Transverse colon (tissue), 4 donors: ENCODE results near the gene RNASEL. TPM values are rescaled to one million over a fixed set of nuclear protein-coding genes. Genes with fewer than 3 reads are reported as not detected.

ENCODE experiments used
- DNase-seq: peaks from one replicate; pipeline ENCODE4 v3.0.0-alpha.2; 2019
- H3K27ac ChIP-seq, 4 donors: fragments of 200-600 bp; sonication (generic); 2 replicates each; pipeline ENCODE4 v1.5.1; 2016 to 2018; ENCODE audit warnings: inconsistent platforms in 4 of 4
- H3K27me3 ChIP-seq: fragments of 200-600 bp; sonication (generic); 2 replicates; pipeline ENCODE4 v1.5.1; 2017; ENCODE audit warnings: inconsistent platforms
- H3K36me3 ChIP-seq, 4 donors: fragments of 200-600 bp; sonication (generic); 2 replicates each; pipeline ENCODE4 v1.5.1; 2017 to 2019; ENCODE audit warnings: inconsistent platforms in 4 of 4
- H3K4me1 ChIP-seq, 4 donors: fragments of 200-600 bp; sonication (generic); 2 replicates each; pipeline ENCODE4 v1.5.1; 2017 to 2020; ENCODE audit warnings: inconsistent platforms in 4 of 4
- H3K4me3 ChIP-seq, 4 donors: fragments of 200-600 bp; sonication (generic); 1 replicate in 1 of 4; 2 replicates in 3 of 4; pipeline versions ENCODE4 v1.5.1 to v1.6.1; 2017 to 2019; ENCODE audit warnings: inconsistent platforms in 4 of 4
- H3K9me3 ChIP-seq, 2 donors: fragments of 200-600 bp; sonication (generic); 2 replicates each; pipeline ENCODE4 v1.5.1; 2017 to 2019; ENCODE audit warnings: inconsistent platforms in 2 of 2
- EP300 ChIP-seq: sonication (generic); formaldehyde crosslinking; IDR thresholded peaks from one replicate; pipeline ENCODE4 v1.6.1; 2017; ENCODE audit warnings: antibody characterized with exemption, low read depth
- POLR2A ChIP-seq: fragments of 450-650 bp; IDR thresholded peaks from one replicate; pipeline ENCODE4 v1.6.1; 2016; ENCODE audit warnings: antibody characterized with exemption, mild to moderate bottlenecking, moderate library complexity
- POLR2AphosphoS5 ChIP-seq, 3 donors: sonication (generic); formaldehyde crosslinking; IDR thresholded peaks; one replicate each; pipeline ENCODE4 v1.6.1; 2016; ENCODE audit warnings: antibody characterized with exemption in 3 of 3
- WGBS, 2 donors: methylation state at CpG; one replicate each; pipeline ENCODE4 v1.1.5; 2018; ENCODE audit warnings: low coverage in 1 of 2; 5-methylcytosine and 5-hydroxymethylcytosine counted together
- in situ Hi-C, 4 donors: fragments of 200-750 bp; cut with MboI; loops; one replicate each; pipeline versions ENCODE4 v1.15.0 to v1.15.1; 2017; ENCODE audit warnings: low sequenced_read_pairs in 3 of 4, low pct_ligation_motif_present in 1 of 4, low pct_unique_long_range_greater_than_20kb in 1 of 4
- intact Hi-C: fragments of 100-400 bp; cut with DNase I; formaldehyde crosslinking; loops from one replicate; pipeline ENCODE4 v1.15.1; 2023; ENCODE audit warnings: low total_unique reads
- total RNA-seq, 4 donors: library from RNA; depleted of rRNA; stranded (reverse); fragments of >200 nt; gene quantifications; one replicate each; pipeline ENCODE4 v1.1.0, GENCODE V29; 2016
- TF ChIP-seq, protein P1 (sequence below), 5 experiments: fragments of 200-600 bp in 3 of 5; fragments of 450-650 bp in 2 of 5; sonication (generic) in 3 of 5; IDR thresholded peaks; 1 replicate in 2 of 5; 2 replicates in 3 of 5; pipeline ENCODE4 v1.5.1; 2016 to 2017; ENCODE audit warnings: antibody characterized with exemption in 5 of 5, inconsistent platforms in 3 of 5, mild to moderate bottlenecking in 2 of 5, moderate library complexity in 1 of 5

The RNASEL gene
- total RNA-seq, 4 donors from 2014 or later, result 9.0 to 19.9 (median 15.4) TPM

GRCh38 chr1:182602935-182603645, 14.0 kb upstream of the RNASEL start:
- in situ Hi-C loops (loop anchor here in 2 of 4 donors (5.0 kb wide), 1 partner anchor 184 kb away; the partner anchor contains the start of gene NPL (in 2 of the 2)), intact Hi-C loops (loop anchor here (2.0 kb wide), 1 partner anchor 14 kb away; no protein-coding TSS in a partner anchor)
- no peaks in the 10 kb centered on the region for H3K27me3 ChIP-seq
- peaks cover 4 to 16% (median 11%) of the 10 kb centered on the region in 4 donors for H3K4me1 ChIP-seq
- no peaks in the 10 kb centered on the region for H3K9me3 ChIP-seq
- DNase-seq, result no peak
- peak overlapping the region; percentile 36 to 74 (median 48) for H3K27ac ChIP-seq
- H3K4me3 ChIP-seq, result peak overlapping the region in 3 of 4 donors; percentile 25 to 53 (median 37)
- TF ChIP-seq POLR2A, result no peak
- TF ChIP-seq, protein P1, sequence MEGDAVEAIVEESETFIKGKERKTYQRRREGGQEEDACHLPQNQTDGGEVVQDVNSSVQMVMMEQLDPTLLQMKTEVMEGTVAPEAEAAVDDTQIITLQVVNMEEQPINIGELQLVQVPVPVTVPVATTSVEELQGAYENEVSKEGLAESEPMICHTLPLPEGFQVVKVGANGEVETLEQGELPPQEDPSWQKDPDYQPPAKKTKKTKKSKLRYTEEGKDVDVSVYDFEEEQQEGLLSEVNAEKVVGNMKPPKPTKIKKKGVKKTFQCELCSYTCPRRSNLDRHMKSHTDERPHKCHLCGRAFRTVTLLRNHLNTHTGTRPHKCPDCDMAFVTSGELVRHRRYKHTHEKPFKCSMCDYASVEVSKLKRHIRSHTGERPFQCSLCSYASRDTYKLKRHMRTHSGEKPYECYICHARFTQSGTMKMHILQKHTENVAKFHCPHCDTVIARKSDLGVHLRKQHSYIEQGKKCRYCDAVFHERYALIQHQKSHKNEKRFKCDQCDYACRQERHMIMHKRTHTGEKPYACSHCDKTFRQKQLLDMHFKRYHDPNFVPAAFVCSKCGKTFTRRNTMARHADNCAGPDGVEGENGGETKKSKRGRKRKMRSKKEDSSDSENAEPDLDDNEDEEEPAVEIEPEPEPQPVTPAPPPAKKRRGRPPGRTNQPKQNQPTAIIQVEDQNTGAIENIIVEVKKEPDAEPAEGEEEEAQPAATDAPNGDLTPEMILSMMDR (IDR thresholded peaks at IDR 0.05), result no peak
- TF ChIP-seq POLR2AphosphoS5 (IDR thresholded peaks at IDR 0.05), result no peak
- no peaks in the 10 kb centered on the region for H3K36me3 ChIP-seq
- WGBS, 2 donors, result 60% methylated on average over 5 to 10 of the region's 10 CpGs

DNA sequence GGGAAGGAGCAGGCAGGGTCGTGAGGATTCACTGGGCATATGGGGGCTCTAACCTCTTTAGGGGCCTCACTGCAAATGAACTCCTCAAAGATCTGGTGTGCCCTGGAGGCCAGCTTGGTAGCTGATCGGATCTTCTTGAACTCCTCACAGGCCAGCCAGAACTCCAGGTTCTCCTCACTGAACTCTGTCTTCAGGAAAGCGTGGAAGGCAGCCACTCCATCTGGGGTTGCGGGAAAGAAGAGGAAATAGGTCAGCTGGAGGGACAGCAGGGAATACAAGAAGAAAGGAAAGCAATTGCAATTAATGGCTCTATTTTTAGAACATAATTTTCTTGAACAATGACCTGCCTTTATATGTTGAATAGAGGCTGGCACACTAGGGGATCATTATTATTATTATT, 12.9 kb upstream of the RNASEL start:
- DNase-seq, result no peak
- 80 to 81% methylated on average over 2 to 4 of the region's 4 CpGs for WGBS, 2 donors
- Histone ChIP-seq H3K9me3 (no peaks in the 10 kb centered on the region), H3K4me3 (no peak overlapping the region), H3K27me3 (no peaks in the 10 kb centered on the region), H3K4me1 (peaks cover 4 to 16% (median 11%) of the 10 kb centered on the region in 4 donors), H3K27ac (peak overlapping the region in 1 of 4 donors; percentile 74), H3K36me3 (no peaks in the 10 kb centered on the region)
- intact Hi-C loops, result loop anchor here (2.0 kb wide), 2 partner anchors 15 to 181 kb away; no protein-coding TSS in a partner anchor
- TF ChIP-seq, protein P1 (IDR thresholded peaks at IDR 0.05), result no peak
- in situ Hi-C loops, result loop anchor here in 2 of 4 donors (5.0 kb wide), 1 partner anchor 185 kb away; the partner anchor contains the start of gene NPL (in 2 of the 2)

DNA sequence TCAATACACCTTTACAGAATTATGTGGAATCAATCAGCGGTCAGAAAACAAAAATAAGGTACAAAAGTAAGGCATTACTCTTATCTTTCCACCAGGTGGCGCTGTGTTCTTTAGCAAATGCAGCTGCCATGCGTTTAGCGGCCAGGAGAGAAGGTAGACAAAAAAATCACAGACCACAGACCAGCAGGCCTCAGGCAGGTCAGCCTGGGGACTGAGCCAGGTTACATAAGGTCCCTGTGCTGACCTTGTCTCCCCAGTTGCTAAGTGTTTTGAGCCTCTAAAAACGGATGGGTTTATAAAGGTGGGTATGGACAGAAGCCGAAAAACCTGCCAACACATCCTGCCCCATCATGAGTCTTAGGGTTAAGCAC, 12.3 kb upstream of the RNASEL start:
- Histone ChIP-seq H3K27me3 (no peaks in the 10 kb centered on the region), H3K4me3 (no peak overlapping the region), H3K27ac (peak overlapping the region in 1 of 4 donors; percentile 74), H3K4me1 (peaks cover 4 to 16% (median 11%) of the 10 kb centered on the region in 4 donors), H3K9me3 (no peaks in the 10 kb centered on the region), H3K36me3 (no peaks in the 10 kb centered on the region)
- DNase-seq, result peak; percentile 61
- in situ Hi-C loops, result loop anchor here in 2 of 4 donors (5.0 kb wide), 1 partner anchor 186 kb away; the partner anchor contains the start of gene NPL (in 2 of the 2)
- 4 to 18% methylated on average over 4 to 6 of the region's 6 CpGs for WGBS, 2 donors
- intact Hi-C loops, result loop anchor here (2.0 kb wide), 1 partner anchor 181 kb away; no protein-coding TSS in a partner anchor
- TF ChIP-seq, protein P1 (IDR thresholded peaks at IDR 0.05), result peak; percentile 85 to 93 (median 89)
- no peak for TF ChIP-seq POLR2A
- no peak for TF ChIP-seq POLR2AphosphoS5 (IDR thresholded peaks at IDR 0.05)
- TF ChIP-seq EP300, result no peak

DNA sequence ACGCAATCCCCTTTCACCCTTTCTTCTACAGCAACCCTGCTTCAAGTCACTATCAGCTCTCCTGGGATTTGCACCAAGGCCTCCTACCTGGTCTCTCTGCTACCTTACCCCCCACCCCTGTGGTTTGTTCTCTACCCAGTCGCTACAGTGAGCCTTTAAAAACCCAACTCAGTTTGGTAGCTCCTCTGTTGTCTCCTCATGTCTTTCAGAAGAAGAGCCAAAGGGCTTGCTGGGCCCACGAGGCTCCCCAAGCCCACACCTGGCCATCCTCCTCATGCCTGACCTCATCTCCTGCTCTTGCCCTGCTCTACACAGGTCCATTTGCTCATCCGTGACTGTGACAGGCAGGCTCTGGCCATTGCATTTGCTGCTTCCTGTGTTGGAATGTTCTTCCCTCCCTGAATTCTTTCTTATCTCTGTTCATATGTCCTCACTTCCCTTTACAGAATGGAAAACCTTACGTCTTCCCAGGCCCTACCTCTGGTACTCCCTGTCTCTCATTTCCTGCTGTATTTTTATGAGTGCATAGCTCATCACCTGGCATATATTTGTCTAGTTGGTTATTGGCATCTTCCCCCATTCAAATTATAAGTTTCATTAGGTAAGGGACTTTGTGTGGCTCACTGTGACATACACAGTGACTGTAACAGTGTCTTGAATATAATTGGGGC, 11.8 kb upstream of the RNASEL start:
- 58 to 67% methylated on average over 3 to 5 of the region's 5 CpGs for WGBS, 2 donors
- Histone ChIP-seq H3K27ac (peak overlapping the region in 1 of 4 donors; percentile 7), H3K36me3 (no peaks in the 10 kb centered on the region), H3K4me1 (peaks cover 4 to 16% (median 11%) of the 10 kb centered on the region in 4 donors), H3K4me3 (no peak overlapping the region), H3K27me3 (no peaks in the 10 kb centered on the region), H3K9me3 (no peaks in the 10 kb centered on the region)
- in situ Hi-C loops (loop anchor here in 2 of 4 donors (5.0 kb wide), 1 partner anchor 186 kb away; the partner anchor contains the start of gene NPL (in 2 of the 2)), intact Hi-C loops (loop anchor here (2.0 kb wide), 1 partner anchor 182 kb away; no protein-coding TSS in a partner anchor)
- no peak for DNase-seq
- TF ChIP-seq, protein P1 (IDR thresholded peaks at IDR 0.05), result no peak
- TF ChIP-seq EP300 (no peak), POLR2A (no peak), POLR2AphosphoS5 (IDR thresholded peaks at IDR 0.05) (no peak)
